Effector memory CD8-positive, alpha-beta T cell (primary cell): Measurements from ENCODE around the gene FLT3.
A peak's percentile ranks its signal among the peaks of the same experiment; 100 is the strongest.

ENCODE experiments used
- ATAC-seq: fragments of 150-1000 bp; cut with Tn5 transposase; replicated peaks from 2 replicates; pipeline ENCODE4 v1.10.0; 2021; ENCODE audit warnings: mild to moderate bottlenecking, moderate library complexity
- DNase-seq, 3 experiments: peaks; one replicate each; pipeline ENCODE4 v3.0.0; 2021
- H3K27ac Mint-ChIP-seq, 2 donors: one replicate each; pipeline ENCODE4 v1.8.0; 2022; ENCODE audit warnings: mild to moderate bottlenecking in 2 of 2, mixed read lengths in 2 of 2, moderate library complexity in 2 of 2
- H3K27me3 Mint-ChIP-seq, 2 donors: one replicate each; pipeline ENCODE4 v1.8.0; 2022; ENCODE audit warnings: mixed read lengths in 2 of 2
- H3K36me3 Mint-ChIP-seq: one replicate; pipeline ENCODE4 v1.8.0; 2022; ENCODE audit warnings: mild to moderate bottlenecking, moderate library complexity, mixed read lengths; ENCODE audit not compliant: insufficient read depth
- H3K4me1 Mint-ChIP-seq, 2 donors: one replicate each; pipeline ENCODE4 v1.8.0; 2022; ENCODE audit warnings: low read depth in 2 of 2, mixed read lengths in 2 of 2
- H3K4me3 Mint-ChIP-seq, 2 donors: one replicate each; pipeline ENCODE4 v1.8.0; 2022; ENCODE audit warnings: mild to moderate bottlenecking in 2 of 2, mixed read lengths in 2 of 2, moderate library complexity in 2 of 2
- H3K9me3 Mint-ChIP-seq, 2 donors: one replicate each; pipeline ENCODE4 v1.8.0; 2022; ENCODE audit warnings: mixed read lengths in 2 of 2

Gene FLT3

DNA sequence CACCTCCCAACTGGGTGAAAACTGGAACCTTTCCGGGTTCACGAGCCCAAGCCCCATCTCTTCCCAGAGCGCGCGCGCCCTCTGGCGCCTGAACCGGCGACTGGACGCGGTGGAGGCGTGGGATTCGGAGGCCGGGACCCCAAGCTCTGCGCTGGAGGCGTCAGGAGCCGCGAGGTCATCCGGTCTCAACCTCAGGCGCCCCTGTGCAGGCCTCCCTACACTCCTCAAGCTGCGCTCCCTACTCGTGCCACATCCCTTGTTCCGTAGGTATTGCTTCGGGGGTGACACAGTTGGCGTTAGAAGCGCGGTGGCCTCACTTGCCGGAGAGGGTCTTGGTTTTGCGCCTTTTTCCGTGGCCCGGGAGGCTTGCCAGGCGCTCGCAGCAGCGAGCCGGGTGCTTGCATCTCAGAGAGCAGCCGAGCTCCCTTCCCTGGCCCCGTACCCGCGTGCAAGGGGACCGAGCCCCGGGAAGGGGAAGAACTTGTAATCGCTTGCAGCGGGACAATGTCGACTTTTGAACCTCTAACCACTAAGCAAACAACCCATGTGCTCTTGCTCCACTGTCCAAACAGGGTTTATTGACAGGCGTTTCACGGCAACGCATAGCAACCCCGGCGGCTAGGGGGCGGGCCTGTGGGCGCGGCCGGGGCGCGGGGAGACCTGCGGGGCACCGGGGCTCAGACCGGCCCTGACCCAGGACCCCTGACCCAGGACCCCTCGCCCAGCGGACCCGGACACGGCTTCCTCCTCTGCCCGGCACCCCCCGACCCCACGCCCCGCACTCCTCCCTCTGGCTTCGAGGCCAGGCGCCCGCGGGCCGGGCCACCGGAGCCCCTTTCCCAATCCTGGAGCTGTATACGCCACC lies 139.8 kb downstream of the FLT3 start:
- no peaks in the 10 kb centered on the region for H3K36me3 Mint-ChIP-seq
- no peak for DNase-seq
- no peak overlapping the region for H3K27ac Mint-ChIP-seq
- peaks cover 69 to 87% of the 10 kb centered on the region in 2 donors for H3K27me3 Mint-ChIP-seq
- peaks cover 0 to 5% of the 10 kb centered on the region in 2 donors for H3K4me1 Mint-ChIP-seq
- peak overlapping the region; percentile 55 to 58 for H3K4me3 Mint-ChIP-seq
- peak; percentile 26 for ATAC-seq
- no peaks in the 10 kb centered on the region for H3K9me3 Mint-ChIP-seq

DNA sequence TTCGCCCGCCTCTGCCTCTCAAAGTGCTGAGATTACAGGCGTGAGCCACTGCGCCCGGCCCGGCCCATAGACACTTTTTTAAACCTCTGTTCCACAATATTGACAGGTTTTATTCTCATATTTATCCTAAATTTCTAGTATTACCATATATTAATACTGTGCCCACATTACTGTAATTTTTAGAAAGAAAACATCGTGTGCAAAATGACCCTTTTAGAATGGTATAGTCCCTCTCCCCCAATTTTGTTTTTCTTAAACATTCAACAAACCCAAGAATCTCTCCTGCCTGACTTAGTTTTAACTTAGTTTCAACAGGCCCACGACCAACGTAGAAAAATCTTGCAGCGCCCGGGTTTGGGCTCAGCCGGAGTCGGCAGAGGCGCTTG lies 140.4 kb downstream of the FLT3 start:
- DNase-seq (no peak), ATAC-seq (no peak)
- H3K4me1 Mint-ChIP-seq, result peaks cover 0 to 5% of the 10 kb centered on the region in 2 donors
- H3K4me3 Mint-ChIP-seq, result peak overlapping the region; percentile 55 to 58
- no peak overlapping the region for H3K27ac Mint-ChIP-seq
- H3K27me3 Mint-ChIP-seq, result peaks cover 69 to 87% of the 10 kb centered on the region in 2 donors
- H3K36me3 Mint-ChIP-seq, result no peaks in the 10 kb centered on the region
- no peaks in the 10 kb centered on the region for H3K9me3 Mint-ChIP-seq

DNA sequence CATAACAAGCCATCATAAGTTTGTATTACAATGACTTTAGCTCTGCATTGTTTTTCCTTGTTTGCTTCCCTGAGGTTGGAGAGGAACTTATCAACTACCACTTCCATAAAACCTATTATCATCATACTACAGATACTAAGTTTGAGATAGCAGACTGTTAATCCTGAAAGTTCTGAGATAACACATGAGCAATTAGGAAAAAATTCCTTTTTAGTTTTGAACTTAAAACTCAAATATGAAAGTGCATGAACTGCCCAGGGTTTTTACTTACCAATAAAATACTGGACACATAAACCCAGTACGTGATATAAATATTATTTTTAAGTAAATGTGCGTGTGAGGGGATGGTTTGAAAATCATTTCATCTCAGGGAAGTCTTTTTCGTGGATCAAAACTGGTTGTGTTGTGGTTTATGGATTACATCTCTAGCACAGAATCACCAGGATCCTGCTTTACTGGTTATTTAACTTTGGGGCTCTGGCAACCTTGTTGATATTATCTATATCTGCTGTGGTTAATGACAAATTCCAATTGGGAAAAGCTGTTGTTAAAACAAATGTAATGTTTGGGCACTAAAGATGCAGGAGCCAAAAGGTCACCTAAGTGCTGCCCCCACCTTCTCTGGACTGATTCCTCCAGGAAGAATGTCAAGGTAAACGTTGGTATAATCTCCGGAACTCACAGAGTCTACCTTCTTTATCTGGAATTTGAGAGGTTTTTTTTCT lies 143.6 kb downstream of the FLT3 start:
- no peak for ATAC-seq
- no peaks in the 10 kb centered on the region for H3K36me3 Mint-ChIP-seq
- H3K27ac Mint-ChIP-seq, result no peak overlapping the region
- H3K4me3 Mint-ChIP-seq, result no peak overlapping the region
- peaks cover 7 to 9% of the 10 kb centered on the region in 2 donors for H3K4me1 Mint-ChIP-seq
- DNase-seq, result no peak
- peaks cover 64 to 75% of the 10 kb centered on the region in 2 donors for H3K27me3 Mint-ChIP-seq
- H3K9me3 Mint-ChIP-seq, result no peaks in the 10 kb centered on the region

DNA sequence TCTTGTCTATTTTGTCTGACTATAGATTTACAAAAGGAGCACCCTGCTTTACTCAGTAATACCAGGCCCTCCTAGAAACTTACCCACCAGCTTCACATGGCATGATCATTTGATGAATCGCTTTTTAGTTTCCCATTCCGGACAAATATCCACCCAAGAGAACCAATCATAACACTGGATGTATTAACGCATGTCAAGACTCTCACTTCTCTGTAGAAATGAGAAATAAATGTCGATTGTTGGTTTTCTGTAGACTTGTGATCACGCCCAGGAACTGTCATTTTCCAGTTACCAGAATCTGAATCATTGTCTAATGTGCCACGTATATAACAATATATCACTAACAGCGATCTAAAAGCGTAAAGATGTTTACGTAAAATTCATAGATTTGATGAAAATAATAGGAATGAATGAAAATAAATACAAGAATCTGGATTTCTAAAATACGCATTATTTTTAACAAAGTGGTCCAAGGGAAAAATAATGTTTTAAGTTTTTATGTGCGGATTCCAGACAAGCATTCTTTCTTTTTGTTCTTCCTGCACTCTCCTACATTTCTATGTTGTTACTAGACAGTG lies 145.3 kb downstream of the FLT3 start:
- no peak for DNase-seq
- H3K27me3 Mint-ChIP-seq, result peaks cover 55 to 78% of the 10 kb centered on the region in 2 donors
- peaks cover 7 to 8% of the 10 kb centered on the region in 2 donors for H3K4me1 Mint-ChIP-seq
- H3K27ac Mint-ChIP-seq, result no peak overlapping the region
- no peak for ATAC-seq
- H3K9me3 Mint-ChIP-seq, result peaks cover 0 to under 1% of the 10 kb centered on the region in 2 donors
- H3K4me3 Mint-ChIP-seq, result no peak overlapping the region
- H3K36me3 Mint-ChIP-seq, result no peaks in the 10 kb centered on the region

DNA sequence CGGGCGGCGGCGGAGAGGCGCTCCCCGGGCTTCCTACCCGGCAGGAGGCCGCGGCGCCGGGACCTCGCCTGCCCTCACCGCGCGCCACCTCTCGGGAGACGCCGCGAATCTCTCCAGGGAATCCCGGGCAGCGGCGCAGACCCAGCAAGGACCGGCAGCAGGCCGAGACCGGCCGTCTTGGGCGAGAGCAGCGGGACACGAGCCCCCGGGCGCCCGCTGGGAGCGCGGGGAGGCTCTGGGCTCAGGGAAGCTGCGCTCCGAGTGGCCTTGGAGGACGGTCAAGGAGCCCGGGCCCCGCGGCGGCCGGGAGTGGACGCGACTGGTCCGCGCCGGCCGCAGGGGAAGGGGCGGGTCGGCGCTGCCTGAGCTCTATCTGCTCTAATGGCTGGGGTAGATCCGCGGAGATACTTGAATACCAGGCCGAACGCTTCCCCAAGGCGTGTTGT lies 145.9 kb downstream of the FLT3 start:
- Mint-ChIP-seq H3K36me3 (no peaks in the 10 kb centered on the region), H3K27me3 (peaks cover 55 to 78% of the 10 kb centered on the region in 2 donors), H3K4me1 (peaks cover 7% of the 10 kb centered on the region in 2 donors), H3K4me3 (peak overlapping the region; percentile 63 to 72), H3K9me3 (peaks cover 0 to 3% of the 10 kb centered on the region in 2 donors), H3K27ac (no peak overlapping the region)
- no peak for DNase-seq
- no peak for ATAC-seq

DNA sequence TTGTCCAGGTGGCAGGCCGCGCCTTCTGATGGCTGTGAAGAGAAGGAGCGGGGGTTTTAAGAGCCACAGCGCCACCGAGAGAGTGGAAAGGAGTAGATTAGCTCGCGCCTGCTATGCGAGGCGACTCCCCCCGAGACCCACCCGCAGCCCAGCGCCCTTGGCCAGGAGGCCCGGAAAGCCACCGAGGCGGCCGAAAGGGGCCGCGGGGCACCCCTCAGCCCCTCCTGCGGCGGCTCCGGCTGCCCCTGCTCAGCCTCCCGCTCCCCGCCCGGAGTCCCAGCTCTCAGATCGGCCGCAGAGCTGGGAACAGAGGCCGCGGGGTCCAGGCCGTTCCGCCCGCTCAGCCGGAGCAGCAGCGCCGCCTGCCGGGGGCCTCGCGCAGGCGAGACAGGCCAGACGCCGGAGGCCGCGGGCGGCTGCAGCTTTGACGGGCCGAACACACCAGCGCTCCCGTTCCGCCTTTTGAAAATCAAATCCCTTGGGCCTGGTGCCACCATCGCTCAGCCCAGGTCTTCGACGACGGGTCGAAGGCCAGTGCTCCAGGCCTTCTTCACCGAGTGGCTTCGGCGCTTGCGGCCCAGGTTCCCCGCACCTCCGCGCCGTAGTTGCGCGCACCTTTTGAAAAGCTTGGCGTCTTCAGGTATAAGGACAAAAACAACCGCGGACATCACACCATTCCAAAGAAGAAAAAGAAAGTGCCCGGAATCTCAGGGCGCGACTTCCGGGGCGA lies 146.5 kb downstream of the FLT3 start:
- Mint-ChIP-seq H3K36me3 (no peaks in the 10 kb centered on the region), H3K27me3 (peaks cover 53 to 78% of the 10 kb centered on the region in 2 donors), H3K9me3 (peaks cover 0 to 3% of the 10 kb centered on the region in 2 donors), H3K4me3 (peak overlapping the region; percentile 80 to 81), H3K4me1 (peaks cover 7% of the 10 kb centered on the region in 2 donors), H3K27ac (no peak overlapping the region)
- DNase-seq (peak; percentile 42 to 47 (median 43)), ATAC-seq (peak; percentile 83)
